Activated CD4-positive, alpha-beta T cell treated with anti-CD3 and anti-CD28 coated beads for 36 hours (primary cell): ENCODE measurements around the gene ETV6. TPM values are rescaled to one million over a fixed set of nuclear protein-coding genes. Genes with fewer than 3 reads are reported as not detected.
A peak's percentile ranks its signal among the peaks of the same experiment; 100 is the strongest.

Experiments used
- ATAC-seq: fragments of 200-7000 bp; cut with Tn5 transposase; one replicate; pipeline ENCODE4 v1.10.0; 2021; ENCODE audit warnings: mild to moderate bottlenecking, moderate library complexity
- CTCF ChIA-PET: fragments of 350-600 bp; sonication (Branson Sonifier 250); formaldehyde crosslinking; loops from one replicate; lab custom pipeline; 2021; ENCODE audit warnings: antibody characterized with exemption; lab: Charles Lee
- POLR2A ChIA-PET: fragments of 350-600 bp; sonication (Branson Sonifier 250); formaldehyde crosslinking; loops from one replicate; lab custom pipeline; 2021; ENCODE audit warnings: antibody characterized with exemption, inconsistent platforms; lab: Charles Lee
- DNase-seq: peaks from one replicate; pipeline ENCODE4 v3.0.0-alpha.2; 2020
- H3K27ac Mint-ChIP-seq: one replicate; pipeline ENCODE4 v1.8.0; 2021; ENCODE audit warnings: mixed read lengths
- H3K27me3 Mint-ChIP-seq: one replicate; pipeline ENCODE4 v1.8.0; 2021; ENCODE audit warnings: mixed read lengths
- H3K36me3 Mint-ChIP-seq: one replicate; pipeline ENCODE4 v1.8.0; 2021; ENCODE audit warnings: low read depth, mixed read lengths
- H3K4me1 Mint-ChIP-seq: one replicate; pipeline ENCODE4 v1.8.0; 2021; ENCODE audit warnings: mixed read lengths
- H3K4me3 Mint-ChIP-seq: one replicate; pipeline ENCODE4 v1.8.0; 2021; ENCODE audit warnings: mild to moderate bottlenecking, moderate library complexity, mixed read lengths
- H3K9me3 Mint-ChIP-seq: one replicate; pipeline ENCODE4 v1.8.0; 2021; ENCODE audit warnings: low read depth, mixed read lengths
- intact Hi-C, 2 experiments: fragments of 100-400 bp; cut with DNase I in 1 of 2; cut with micrococcal nuclease in 1 of 2; formaldehyde crosslinking; loops; one replicate each; pipeline versions ENCODE4 v1.14.2 to v1.15.1; 2022 to 2024; cut with DNase I, micrococcal nuclease
- total RNA-seq, 2 experiments: library from RNA; stranded (reverse); gene quantifications; one replicate each; pipeline ENCODE4 v1.2.3, GENCODE V29; 2021

The ETV6 gene
- total RNA-seq, 2 experiments from 2014 or later = 53.5 to 56.7 TPM

- Mint-ChIP-seq H3K36me3 (no peaks in the 10 kb centered on the region), H3K4me3 (no peak overlapping the region), H3K27me3 (no peaks in the 10 kb centered on the region), H3K9me3 (no peaks in the 10 kb centered on the region), H3K27ac (no peak overlapping the region), H3K4me1 (no peaks in the 10 kb centered on the region)
- ATAC-seq (no peak), DNase-seq (no peak)
- POLR2A ChIA-PET = no interaction called here
- intact Hi-C loops = no loop called here
- CTCF ChIA-PET = no interaction called here
These were observed 289.7 kb downstream of the ETV6 start for GRCh38 chr12:11939223-11939622.

DNA sequence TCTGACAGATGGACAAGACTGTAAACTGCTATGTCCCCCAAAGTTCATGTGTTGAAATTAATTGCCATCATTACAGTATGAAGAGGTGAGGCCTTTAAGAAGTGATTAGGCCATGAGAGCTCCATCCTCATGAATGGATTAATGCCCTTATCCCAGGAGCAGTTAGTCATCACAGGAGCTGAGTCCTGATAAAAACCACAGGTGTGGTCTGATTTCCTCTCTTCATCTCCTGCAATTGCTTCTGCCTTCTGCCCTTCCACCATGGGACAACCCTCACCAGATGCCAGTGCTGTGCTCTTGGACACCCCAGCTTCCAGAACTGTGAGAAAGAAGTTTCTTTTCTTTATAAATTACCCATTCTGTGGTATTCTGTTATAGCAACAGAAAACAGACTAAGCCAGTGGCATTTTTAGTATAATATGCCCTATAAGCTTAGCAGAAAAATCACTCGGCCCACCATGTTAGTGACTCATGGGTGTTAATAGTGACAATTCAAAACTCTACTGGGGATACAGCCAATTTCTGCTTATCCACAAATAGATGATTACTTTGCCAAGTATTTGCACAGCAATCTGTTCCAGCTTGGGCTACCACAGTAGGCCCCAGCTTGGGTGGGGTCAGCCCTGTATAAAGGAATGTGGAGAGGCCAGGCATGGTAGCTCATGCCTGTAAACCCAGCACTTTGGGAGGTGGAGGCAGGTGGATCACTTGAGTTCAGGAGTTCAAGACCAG, 292.3 kb downstream of the ETV6 start:
- no peak overlapping the region for H3K27ac Mint-ChIP-seq

DNA sequence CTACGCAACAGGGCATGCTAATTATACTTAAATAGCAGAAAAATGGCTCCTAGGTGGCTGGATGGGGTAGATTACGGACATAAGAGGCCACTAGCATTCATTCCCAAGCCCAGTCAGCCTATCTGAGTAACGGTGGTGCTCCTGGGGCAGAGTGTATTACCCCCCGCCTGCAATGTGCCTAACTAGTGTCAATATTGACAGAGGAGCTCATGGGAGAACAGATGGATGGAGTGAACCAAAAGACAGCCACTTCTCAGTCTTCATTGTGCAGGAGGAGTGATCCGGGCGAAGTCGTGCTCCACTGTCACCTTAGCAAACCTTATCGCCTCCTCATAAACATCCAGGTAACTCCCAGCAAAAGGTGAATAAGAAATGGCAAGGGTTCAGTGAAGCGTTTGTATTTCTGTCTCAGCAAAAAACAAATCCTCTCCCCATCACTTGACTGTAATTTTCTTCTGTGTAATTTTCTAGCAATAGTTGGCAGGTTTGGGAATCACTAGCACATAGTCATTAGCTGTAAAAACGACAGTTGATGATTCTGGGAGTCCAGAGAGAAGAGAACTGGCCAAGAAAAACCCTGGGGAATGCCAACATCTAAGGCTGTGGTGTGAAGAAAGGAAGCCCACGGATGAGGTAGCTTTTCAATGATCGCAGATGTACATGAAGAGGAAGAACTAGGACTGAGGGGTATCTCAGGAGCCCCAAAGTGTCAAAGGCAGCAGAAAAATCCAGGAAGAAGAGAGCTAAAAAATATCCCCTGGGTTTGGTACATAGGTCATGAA, 294.6 kb downstream of the ETV6 start:
- Mint-ChIP-seq H3K4me1 (peaks cover 3% of the 10 kb centered on the region), H3K27me3 (peaks cover 2% of the 10 kb centered on the region), H3K36me3 (no peaks in the 10 kb centered on the region), H3K9me3 (no peaks in the 10 kb centered on the region), H3K27ac (peak overlapping the region; percentile 1), H3K4me3 (no peak overlapping the region)
- ATAC-seq (no peak), DNase-seq (no peak)
- intact Hi-C loops = no loop called here
- POLR2A ChIA-PET = no interaction called here
- CTCF ChIA-PET = interaction anchor here (0.5 to 1.4 kb wide), 2 partner anchors 10 to 107 kb away, joined by 3 to 4 read pairs; no protein-coding TSS in a partner anchor

More for the DNA sequence above, 292.3 kb downstream of the ETV6 start:
- no peak for ATAC-seq
- Mint-ChIP-seq H3K9me3 (no peaks in the 10 kb centered on the region), H3K4me3 (no peak overlapping the region), H3K36me3 (no peaks in the 10 kb centered on the region), H3K27me3 (no peaks in the 10 kb centered on the region), H3K4me1 (no peaks in the 10 kb centered on the region)
- no peak for DNase-seq
- CTCF ChIA-PET = no interaction called here
- intact Hi-C loops = no loop called here
- POLR2A ChIA-PET = no interaction called here
